Caki2 (cell line): ENCODE results near the gene C5AR2. TPM values are rescaled to one million over a fixed set of nuclear protein-coding genes. Genes with fewer than 3 reads are reported as not detected.

ENCODE experiments used
- total RNA-seq: library from RNA; depleted of rRNA; stranded (reverse); fragments of >200 nt; shearing (Covaris generic); gene quantifications from 2 replicates; pipeline ENCODE4 v1.2.3, GENCODE V29; 2014; ENCODE audit warnings: low replicate concordance; rRNA removed

The C5AR2 gene
- total RNA-seq, 1 experiment from 2014 or later, result not detected

Other genes starting within 250 kb of the C5AR2 start
- 7.0 and 7.4 TPM in 2 replicates for gene ZC3H4, start 218.4 kb upstream of the C5AR2 start, total RNA-seq
- 320 and 378 TPM in 2 replicates for gene SAE1, start 201.3 kb upstream of the C5AR2 start, total RNA-seq
- 40.8 and 41.7 TPM in 2 replicates for gene BBC3, start 101.0 kb upstream of the C5AR2 start, total RNA-seq
- 26.4 and 28.8 TPM in 2 replicates for gene CCDC9, start 75.7 kb upstream of the C5AR2 start, total RNA-seq
- 2.4 and 5.0 TPM in 2 replicates for gene INAFM1, start 57.3 kb upstream of the C5AR2 start, total RNA-seq
- gene C5AR1, start 22.3 kb upstream of the C5AR2 start, total RNA-seq, result 1.5 and 3.1 TPM in 2 replicates
- gene DHX34, start 17.1 kb downstream of the C5AR2 start, total RNA-seq, result 12.5 and 23.4 TPM in 2 replicates
- gene MEIS3, start 87.4 kb downstream of the C5AR2 start, total RNA-seq, result 41.7 and 44.4 TPM in 2 replicates
- not detected in 2 replicates for gene SLC8A2, start 139.7 kb downstream of the C5AR2 start, total RNA-seq
- gene KPTN, start 152.0 kb downstream of the C5AR2 start, total RNA-seq, result 4.7 and 4.8 TPM in 2 replicates
- gene NAPA, start 182.9 kb downstream of the C5AR2 start, total RNA-seq, result 48.5 and 100 TPM in 2 replicates
- not detected in 2 replicates for gene ZNF541, start 241.0 kb downstream of the C5AR2 start, total RNA-seq